Skeletal muscle satellite cell (primary cell): Measurements from ENCODE around the gene ATRNL1.

Experiments used
- H3K27me3 ChIP-seq: 2 replicates; pipeline ENCODE4 v1.7.0; 2013; ENCODE audit warnings: low read length; ENCODE audit not compliant: control insufficient read depth, insufficient read depth
- H3K36me3 ChIP-seq: 2 replicates; pipeline ENCODE4 v1.7.0; 2013; ENCODE audit warnings: mild to moderate bottlenecking, control low read depth, low read length; ENCODE audit not compliant: insufficient read depth
- H3K4me1 ChIP-seq: 2 replicates; pipeline ENCODE4 v1.7.0; 2013; ENCODE audit warnings: low read length; ENCODE audit not compliant: control insufficient read depth, insufficient read depth
- H3K4me2 ChIP-seq: 2 replicates; pipeline ENCODE4 v1.7.0; 2013; ENCODE audit warnings: mild to moderate bottlenecking, low read length
- H3K4me3 ChIP-seq: 2 replicates; pipeline ENCODE4 v1.7.0; 2013; ENCODE audit warnings: low read length
- H3K9ac ChIP-seq: 2 replicates; pipeline ENCODE4 v1.7.0; 2013; ENCODE audit warnings: mild to moderate bottlenecking, low read depth, low read length, moderate library complexity
- H3K9me3 ChIP-seq: replicated peaks from 2 replicates; pipeline ENCODE4 v1.7.0; 2013; ENCODE audit warnings: mild to moderate bottlenecking, control low read depth, low read length

The ATRNL1 gene

DNA sequence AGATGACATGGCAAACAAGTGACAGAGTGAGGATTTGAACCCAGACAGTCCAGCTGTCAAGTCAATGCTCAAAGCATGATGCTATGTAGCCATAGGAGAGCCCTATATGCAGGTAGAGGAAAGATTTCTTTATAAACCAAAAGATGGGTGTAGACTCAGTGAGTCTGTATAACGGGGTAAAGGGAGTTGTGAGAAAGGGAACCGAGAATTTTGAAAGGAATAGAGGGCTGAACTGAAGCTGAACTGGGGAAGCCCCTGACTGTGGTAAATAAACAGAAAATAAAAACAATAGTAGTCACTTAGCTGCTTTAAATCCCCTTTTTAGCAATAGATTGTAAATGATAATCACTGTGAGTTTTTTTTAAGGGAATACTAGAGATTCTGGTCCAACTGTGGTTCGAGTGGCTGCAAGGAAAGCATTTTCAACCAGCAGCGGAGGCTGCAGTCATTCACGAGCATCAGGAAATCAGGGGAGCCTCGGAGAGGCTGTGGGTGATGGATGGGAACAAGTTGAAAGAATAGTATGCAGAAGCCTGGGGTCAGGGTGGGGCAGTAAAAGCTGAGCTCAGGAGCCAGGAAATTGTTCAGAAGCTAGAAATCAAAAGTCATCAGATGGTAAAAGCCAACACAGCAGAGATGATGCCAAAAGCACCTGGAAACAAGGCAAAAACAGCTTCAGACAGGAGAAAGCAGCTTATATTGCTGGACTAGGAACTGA is 786.4 kb downstream of the ATRNL1 start:
- Histone ChIP-seq H3K4me3 (no peak overlapping the region), H3K27me3 (no peaks in the 10 kb centered on the region), H3K36me3 (no peaks in the 10 kb centered on the region), H3K9ac (no peak overlapping the region), H3K4me1 (no peaks in the 10 kb centered on the region), H3K4me2 (no peak overlapping the region), H3K9me3 (no peaks in the 10 kb centered on the region)

GRCh38 chr10:115882021-115882420 is 788.9 kb downstream of the ATRNL1 start:
- no peak overlapping the region for H3K9ac ChIP-seq
- no peaks in the 10 kb centered on the region for H3K36me3 ChIP-seq
- H3K9me3 ChIP-seq, result no peaks in the 10 kb centered on the region
- no peaks in the 10 kb centered on the region for H3K4me1 ChIP-seq
- no peak overlapping the region for H3K4me3 ChIP-seq
- no peaks in the 10 kb centered on the region for H3K27me3 ChIP-seq
- no peak overlapping the region for H3K4me2 ChIP-seq

DNA sequence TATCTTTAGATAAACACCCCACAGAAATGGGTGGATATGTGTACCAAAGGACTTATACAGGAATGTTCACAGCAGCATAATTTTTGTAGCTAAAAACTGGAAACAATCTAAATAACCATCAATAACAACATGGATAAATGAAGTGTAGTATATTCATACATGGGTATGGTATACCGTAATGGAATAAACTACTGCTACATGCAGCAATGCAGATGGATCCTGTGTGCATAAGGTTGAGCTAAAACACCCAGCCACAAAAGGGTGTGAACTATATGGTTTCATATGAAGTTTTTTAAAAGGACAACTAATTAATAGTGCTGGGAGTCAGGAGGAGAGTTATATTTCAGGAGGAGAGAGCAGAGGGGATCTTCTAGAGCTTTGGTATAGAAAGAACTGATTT is 790.2 kb downstream of the ATRNL1 start:
- Histone ChIP-seq H3K9ac (no peak overlapping the region), H3K27me3 (no peaks in the 10 kb centered on the region), H3K9me3 (no peaks in the 10 kb centered on the region), H3K4me3 (no peak overlapping the region), H3K4me1 (no peaks in the 10 kb centered on the region), H3K36me3 (no peaks in the 10 kb centered on the region), H3K4me2 (no peak overlapping the region)

GRCh38 chr10:115884331-115884730 is 791.2 kb downstream of the ATRNL1 start:
- Histone ChIP-seq H3K4me1 (no peaks in the 10 kb centered on the region), H3K9me3 (no peaks in the 10 kb centered on the region), H3K4me3 (no peak overlapping the region), H3K36me3 (no peaks in the 10 kb centered on the region), H3K4me2 (no peak overlapping the region), H3K9ac (no peak overlapping the region), H3K27me3 (no peaks in the 10 kb centered on the region)

- H3K9me3 ChIP-seq, result no peaks in the 10 kb centered on the region
- H3K27me3 ChIP-seq, result no peaks in the 10 kb centered on the region
- no peak overlapping the region for H3K4me2 ChIP-seq
- H3K36me3 ChIP-seq, result no peaks in the 10 kb centered on the region
- no peak overlapping the region for H3K4me3 ChIP-seq
- no peaks in the 10 kb centered on the region for H3K4me1 ChIP-seq
- no peak overlapping the region for H3K9ac ChIP-seq
Observed at GRCh38 chr10:115895166-115895565, 802.0 kb downstream of the ATRNL1 start.

DNA sequence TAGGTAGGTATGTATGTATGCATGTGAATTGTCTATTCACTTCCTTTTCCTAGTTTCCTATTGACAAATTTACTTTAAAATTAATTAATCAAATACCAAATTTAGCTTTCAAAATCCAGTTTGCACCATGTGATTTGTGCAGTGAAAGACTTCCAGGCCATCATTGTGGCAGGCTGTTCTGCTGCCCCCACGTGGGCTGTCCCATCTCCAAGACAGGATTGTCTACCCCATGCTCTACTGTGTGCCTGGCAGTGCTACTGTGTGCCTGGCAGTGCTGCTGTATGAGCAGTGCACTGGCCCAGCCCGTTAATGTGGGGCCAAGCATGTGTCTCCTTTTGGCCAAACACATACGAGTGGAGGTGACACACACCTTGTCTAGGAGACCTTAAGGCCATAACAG is 805.1 kb downstream of the ATRNL1 start:
- Histone ChIP-seq H3K4me1 (no peaks in the 10 kb centered on the region), H3K4me2 (no peak overlapping the region), H3K4me3 (no peak overlapping the region), H3K36me3 (no peaks in the 10 kb centered on the region), H3K9ac (no peak overlapping the region), H3K27me3 (no peaks in the 10 kb centered on the region), H3K9me3 (no peaks in the 10 kb centered on the region)

GRCh38 chr10:115902596-115902995 is 809.4 kb downstream of the ATRNL1 start:
- no peaks in the 10 kb centered on the region for H3K27me3 ChIP-seq

DNA sequence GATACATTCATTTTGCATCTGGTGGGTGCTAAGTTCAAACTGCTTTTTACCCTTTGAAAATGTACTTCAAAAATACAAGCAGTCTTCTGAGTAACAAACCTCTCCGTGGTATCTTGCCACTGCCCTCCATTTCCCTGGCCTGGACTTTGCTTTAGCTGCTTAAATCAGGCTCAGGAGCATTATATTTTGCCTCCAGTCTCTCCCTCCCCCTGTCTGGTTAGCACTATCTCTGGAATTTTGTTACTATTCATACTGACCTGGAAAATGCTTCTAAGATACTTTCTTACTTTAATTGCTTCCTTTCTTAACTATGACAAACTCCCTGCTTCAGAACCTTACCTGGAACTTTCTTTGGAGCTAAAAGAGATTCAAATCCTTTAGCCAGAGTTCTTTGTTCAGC is 810.0 kb downstream of the ATRNL1 start:
- Histone ChIP-seq H3K4me2 (no peak overlapping the region), H3K9me3 (no peaks in the 10 kb centered on the region), H3K4me3 (no peak overlapping the region), H3K36me3 (no peaks in the 10 kb centered on the region), H3K9ac (no peak overlapping the region), H3K4me1 (no peaks in the 10 kb centered on the region), H3K27me3 (no peaks in the 10 kb centered on the region)

More at GRCh38 chr10:115902596-115902995, 809.4 kb downstream of the ATRNL1 start:
- no peak overlapping the region for H3K4me3 ChIP-seq
- no peaks in the 10 kb centered on the region for H3K36me3 ChIP-seq
- H3K4me2 ChIP-seq, result no peak overlapping the region
- no peaks in the 10 kb centered on the region for H3K9me3 ChIP-seq
- no peak overlapping the region for H3K9ac ChIP-seq
- no peaks in the 10 kb centered on the region for H3K4me1 ChIP-seq

DNA sequence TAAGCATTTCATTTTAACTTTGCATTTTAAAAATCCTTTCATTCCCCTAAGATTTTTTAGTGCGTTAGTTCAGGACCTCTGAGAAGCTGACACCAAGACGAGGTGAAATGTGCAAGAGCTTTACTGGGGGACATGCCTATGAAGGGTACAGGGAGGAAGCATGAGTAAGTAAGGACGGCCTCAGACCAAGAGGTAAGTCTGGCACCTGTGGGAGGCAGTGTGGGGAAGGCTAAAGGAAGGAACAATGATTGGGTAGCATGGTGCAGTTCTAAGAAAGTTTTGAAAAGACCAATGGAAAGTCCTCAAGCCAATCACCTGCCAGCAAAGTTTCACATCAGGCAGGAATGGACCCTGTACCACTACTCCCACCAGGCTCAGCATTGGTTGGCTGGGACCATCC is 810.7 kb downstream of the ATRNL1 start:
- H3K4me1 ChIP-seq, result no peaks in the 10 kb centered on the region
- no peaks in the 10 kb centered on the region for H3K9me3 ChIP-seq
- no peak overlapping the region for H3K4me3 ChIP-seq
- no peaks in the 10 kb centered on the region for H3K36me3 ChIP-seq
- no peaks in the 10 kb centered on the region for H3K27me3 ChIP-seq
- H3K9ac ChIP-seq, result no peak overlapping the region
- no peak overlapping the region for H3K4me2 ChIP-seq

DNA sequence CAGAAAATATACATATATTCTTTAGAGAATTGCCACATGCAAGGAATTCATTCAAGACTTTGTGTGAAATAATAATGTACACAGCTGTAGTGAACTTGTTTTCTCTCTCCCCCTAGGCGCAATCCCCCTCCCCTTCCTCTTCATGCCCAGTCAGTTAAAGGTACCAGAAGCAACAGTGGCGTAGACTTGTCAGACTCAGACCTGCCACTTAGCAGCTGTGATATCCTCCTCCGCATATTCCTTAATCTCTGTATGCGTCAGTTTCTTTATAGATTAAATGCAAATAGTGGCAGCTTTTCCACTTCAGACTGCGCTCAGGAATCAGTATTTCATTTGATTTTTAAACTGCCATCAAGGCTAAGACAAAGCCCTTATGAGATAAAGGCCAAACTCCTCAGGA is 815.9 kb downstream of the ATRNL1 start:
- no peaks in the 10 kb centered on the region for H3K9me3 ChIP-seq
- no peak overlapping the region for H3K9ac ChIP-seq
- no peaks in the 10 kb centered on the region for H3K4me1 ChIP-seq
- H3K4me3 ChIP-seq, result no peak overlapping the region
- no peak overlapping the region for H3K4me2 ChIP-seq
- H3K36me3 ChIP-seq, result no peaks in the 10 kb centered on the region
- H3K27me3 ChIP-seq, result no peaks in the 10 kb centered on the region

DNA sequence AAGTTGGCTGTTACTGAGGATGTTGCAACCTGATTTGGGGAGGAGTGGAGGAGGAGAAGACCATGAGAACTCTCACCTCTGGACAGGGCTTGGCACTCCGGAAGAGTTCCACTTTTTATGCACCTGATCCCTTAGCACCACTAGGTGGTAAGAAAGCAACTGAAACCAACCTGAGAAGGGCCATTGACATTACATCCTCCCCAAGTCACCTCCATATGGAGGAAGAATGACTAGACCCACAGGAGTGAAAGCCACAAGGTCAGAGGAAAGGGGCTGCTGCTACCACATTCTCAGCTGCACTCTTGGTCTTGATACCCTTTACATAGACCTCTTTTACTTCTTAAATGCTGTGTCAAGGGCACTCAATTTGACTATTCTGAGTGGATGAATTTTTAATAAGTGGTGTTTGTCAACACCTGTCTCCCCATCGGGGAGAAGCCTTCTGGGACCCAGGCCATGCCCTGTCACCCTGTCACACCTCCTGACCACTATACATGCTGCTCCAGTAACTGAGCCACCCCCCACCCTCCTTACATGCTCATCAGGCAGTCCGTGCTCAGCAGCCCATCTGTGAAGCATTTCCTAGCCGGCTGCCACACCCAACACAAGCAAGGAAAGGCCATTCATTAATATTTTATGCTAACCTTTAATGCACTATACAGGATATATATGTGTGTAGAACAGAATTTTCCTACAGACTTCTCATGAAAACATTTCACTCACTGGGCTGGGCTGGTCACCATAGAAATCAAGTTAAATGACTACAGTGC is 817.0 kb downstream of the ATRNL1 start:
- no peaks in the 10 kb centered on the region for H3K4me1 ChIP-seq
- no peak overlapping the region for H3K4me2 ChIP-seq
- no peaks in the 10 kb centered on the region for H3K27me3 ChIP-seq
- H3K36me3 ChIP-seq, result no peaks in the 10 kb centered on the region
- no peak overlapping the region for H3K4me3 ChIP-seq
- no peaks in the 10 kb centered on the region for H3K9me3 ChIP-seq
- no peak overlapping the region for H3K9ac ChIP-seq

DNA sequence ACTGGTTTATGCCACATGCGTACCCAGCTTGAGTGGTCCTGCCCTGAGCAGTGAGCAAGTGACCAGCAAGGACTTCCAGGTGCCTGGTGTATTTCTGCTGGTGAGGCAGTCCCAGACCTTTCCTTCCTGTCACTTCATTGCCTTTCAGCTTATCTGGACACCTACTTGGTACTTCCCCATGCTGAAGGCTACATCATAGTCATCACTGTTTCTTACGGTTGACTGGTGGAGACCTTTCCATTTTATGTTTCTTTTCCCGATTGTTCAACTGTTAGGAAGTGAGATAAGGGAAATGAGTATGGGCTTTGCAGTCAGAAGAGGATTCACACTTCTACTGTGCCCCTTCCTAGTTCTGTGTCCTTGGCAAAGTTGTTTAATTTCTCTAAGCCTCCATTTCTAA is 821.3 kb downstream of the ATRNL1 start:
- Histone ChIP-seq H3K36me3 (no peaks in the 10 kb centered on the region), H3K9ac (no peak overlapping the region), H3K9me3 (no peaks in the 10 kb centered on the region), H3K4me1 (peaks cover 9% of the 10 kb centered on the region), H3K27me3 (no peaks in the 10 kb centered on the region), H3K4me3 (no peak overlapping the region), H3K4me2 (no peak overlapping the region)
